ENCODE results near the gene TTLL10. TPM values are rescaled to one million over a fixed set of nuclear protein-coding genes. Genes with fewer than 3 reads are reported as not detected.

Gene TTLL10
- total and polyA plus RNA-seq, 2 of the 8 experiments (the other 6 are each of a cell fraction or from before 2014, with no cell fraction given) = 1.1 to 1.7 TPM

GRCh38 chr1:1141911-1142250, 31.8 kb upstream of the TTLL10 start (continued):
- TF ChIP-seq CHD7 (IDR thresholded peaks at IDR 0.05; ENCODE audit: insufficient replicate concordance, low read length) = no peak
- no peak for TF ChIP-seq POLR2AphosphoS5 (IDR thresholded peaks at IDR 0.05; ENCODE audit: low read depth, low read length)
- TF ChIP-seq SP4 (IDR thresholded peaks at IDR 0.05; ENCODE audit: low read length) = no peak
- no peak for TF ChIP-seq RFX5 (IDR thresholded peaks at IDR 0.05; ENCODE audit: borderline replicate concordance, low read depth, low read length)
- no peak for TF ChIP-seq SIN3A (conservative IDR thresholded peaks at IDR 0.05 in 1 of 2, IDR thresholded peaks at IDR 0.05 in 1 of 2; ENCODE audit: low read depth in 1 of 2, low read length in 2 of 2)
- no peak for TF ChIP-seq TAF7 (optimal IDR thresholded peaks at IDR 0.05; ENCODE audit: borderline replicate concordance, low read depth, low read length)
- no peak for TF ChIP-seq SRF (IDR thresholded peaks at IDR 0.05; ENCODE audit: low read depth, low read length)
- TF ChIP-seq ASH2L (IDR thresholded peaks at IDR 0.05; ENCODE audit: low read length) = no peak
- no peak for TF ChIP-seq RXRA (IDR thresholded peaks at IDR 0.05; ENCODE audit: insufficient read depth, low read depth, low read length)
- no peak for TF ChIP-seq FOSL1 (IDR thresholded peaks at IDR 0.05; ENCODE audit: insufficient read depth, low read depth, low read length)
- TF ChIP-seq CBX5 (IDR thresholded peaks at IDR 0.05; ENCODE audit: low read depth, low read length) = no peak

All from H1 (cell line).